Hepatocyte (in vitro differentiated cells): Measurements from ENCODE around the gene IL1RN. TPM values are rescaled to one million over a fixed set of nuclear protein-coding genes. Genes with fewer than 3 reads are reported as not detected.

ENCODE experiments used
- DNase-seq: peaks from one replicate; pipeline ENCODE4 v3.0.0-alpha.2; 2016; ENCODE audit warnings: low spot score
- H2AFZ ChIP-seq: fragments of 200-600 bp; sonication (generic); 2 replicates; pipeline ENCODE4 v1.6.0; 2016; ENCODE audit warnings: antibody characterized with exemption, mild to moderate bottlenecking
- H3K27ac ChIP-seq: fragments of 200-600 bp; sonication (generic); 2 replicates; pipeline ENCODE4 v1.5.1; 2016; ENCODE audit warnings: mild to moderate bottlenecking
- H3K27me3 ChIP-seq: fragments of 200-600 bp; sonication (generic); 2 replicates; pipeline ENCODE4 v1.6.1; 2016
- H3K36me3 ChIP-seq: fragments of 200-600 bp; sonication (generic); replicated peaks from 2 replicates; pipeline ENCODE4 v1.5.1; 2016; ENCODE audit warnings: low read depth; ENCODE audit not compliant: insufficient read depth
- H3K4me1 ChIP-seq: fragments of 200-600 bp; sonication (generic); 2 replicates; pipeline ENCODE4 v1.5.1; 2016; ENCODE audit warnings: mild to moderate bottlenecking, moderate library complexity; ENCODE audit not compliant: insufficient read depth
- H3K4me2 ChIP-seq: fragments of 200-600 bp; sonication (generic); 2 replicates; pipeline ENCODE4 v1.6.0; 2016
- H3K4me3 ChIP-seq: fragments of 200-600 bp; sonication (generic); 2 replicates; pipeline ENCODE4 v1.5.1; 2016; ENCODE audit warnings: mild to moderate bottlenecking
- H3K79me2 ChIP-seq: fragments of 200-600 bp; sonication (generic); 2 replicates; pipeline ENCODE4 v1.6.0; 2017; ENCODE audit warnings: mild to moderate bottlenecking
- H3K9me2 ChIP-seq: fragments of 200-600 bp; sonication (generic); replicated peaks from 2 replicates; pipeline ENCODE4 v1.6.0; 2017; ENCODE audit warnings: mild to moderate bottlenecking; ENCODE audit not compliant: insufficient read depth
- H3K9me3 ChIP-seq: fragments of 200-600 bp; sonication (generic); 2 replicates; pipeline ENCODE4 v1.5.1; 2016; ENCODE audit warnings: low read depth, mild to moderate bottlenecking
- H4K20me1 ChIP-seq: fragments of 200-600 bp; sonication (generic); 2 replicates; pipeline ENCODE4 v1.6.0; 2016; ENCODE audit warnings: mild to moderate bottlenecking; ENCODE audit not compliant: insufficient read depth, poor library complexity, severe bottlenecking
- CTCF ChIP-seq: fragments of 200-600 bp; sonication (generic); IDR thresholded peaks from 2 replicates; pipeline ENCODE4 v1.5.1; 2016; ENCODE audit warnings: antibody characterized with exemption, mild to moderate bottlenecking; ENCODE audit not compliant: poor library complexity
- EZH2 ChIP-seq: fragments of 200-600 bp; sonication (generic); IDR thresholded peaks from 2 replicates; pipeline ENCODE4 v1.6.1; 2016; ENCODE audit warnings: antibody characterized with exemption, mild to moderate bottlenecking, borderline replicate concordance
- EZH2phosphoT487 ChIP-seq: fragments of 200-600 bp; sonication (generic); IDR thresholded peaks from one replicate; pipeline ENCODE4 v1.6.1; 2018; ENCODE audit warnings: antibody characterized with exemption, mild to moderate bottlenecking, low read depth, moderate library complexity; ENCODE audit not compliant: unreplicated experiment, severe bottlenecking
- WGBS: methylation state at CpG from one replicate; pipeline ENCODE4 v1.1.6; 2016; ENCODE audit warnings: low lambda C conversion rate; ENCODE audit errors: missing lambda C conversion rate; 5-methylcytosine and 5-hydroxymethylcytosine counted together
- polyA plus RNA-seq: library from polyadenylated mRNA; unstranded; fragments of >200 nt; fragmentation: Nextera tagmentation; extraction: Ambion mirVana; gene quantifications from 2 replicates; pipeline ENCODE4 v1.2.1, GENCODE V29; 2016
- total RNA-seq: library from RNA; depleted of rRNA; stranded (reverse); fragments of >200 nt; gene quantifications from 2 replicates; pipeline ENCODE4 v1.2.3, GENCODE V29; 2014

IL1RN gene
- total and polyA plus RNA-seq, 2 experiments from 2014 or later, result 3.1 to 7.3 TPM

- Histone ChIP-seq H3K9me2 (no peaks in the 10 kb centered on the region), H3K4me3 (no peak overlapping the region), H3K4me1 (no peaks in the 10 kb centered on the region), H2AFZ (no peak overlapping the region), H4K20me1 (no peaks in the 10 kb centered on the region), H3K9me3 (no peaks in the 10 kb centered on the region), H3K79me2 (no peaks in the 10 kb centered on the region), H3K27me3 (peaks cover 10% of the 10 kb centered on the region), H3K4me2 (no peak overlapping the region), H3K27ac (no peak overlapping the region), H3K36me3 (no peaks in the 10 kb centered on the region)
- no peak for TF ChIP-seq EZH2
- no peak for TF ChIP-seq CTCF
- TF ChIP-seq EZH2phosphoT487, result no peak
- no peak for DNase-seq
These were observed 37.5 kb upstream of the IL1RN start for GRCh38 chr2:113089916-113090315.

GRCh38 chr2:113091231-113091896 is 36.0 kb upstream of the IL1RN start:
- no peaks in the 10 kb centered on the region for H3K9me2 ChIP-seq
- DNase-seq, result no peak
- no peak overlapping the region for H2AFZ ChIP-seq
- H3K4me1 ChIP-seq, result no peaks in the 10 kb centered on the region
- H3K4me3 ChIP-seq, result no peak overlapping the region
- no peak overlapping the region for H3K27ac ChIP-seq
- WGBS, result 58% methylated on average over 4 of the region's 4 CpGs
- H3K36me3 ChIP-seq, result no peaks in the 10 kb centered on the region
- H3K4me2 ChIP-seq, result no peak overlapping the region
- no peak for TF ChIP-seq EZH2phosphoT487
- no peak for TF ChIP-seq CTCF
- no peak for TF ChIP-seq EZH2
- H3K9me3 ChIP-seq, result no peaks in the 10 kb centered on the region
- H3K79me2 ChIP-seq, result no peaks in the 10 kb centered on the region
- H4K20me1 ChIP-seq, result no peaks in the 10 kb centered on the region
- H3K27me3 ChIP-seq, result peaks cover 10% of the 10 kb centered on the region

- Histone ChIP-seq H3K4me3 (no peak overlapping the region), H2AFZ (no peak overlapping the region), H3K36me3 (no peaks in the 10 kb centered on the region), H3K9me2 (no peaks in the 10 kb centered on the region), H3K9me3 (no peaks in the 10 kb centered on the region), H3K27ac (no peak overlapping the region), H3K27me3 (peaks cover 10% of the 10 kb centered on the region), H3K4me2 (no peak overlapping the region), H3K79me2 (no peaks in the 10 kb centered on the region), H4K20me1 (no peaks in the 10 kb centered on the region), H3K4me1 (no peaks in the 10 kb centered on the region)
- TF ChIP-seq EZH2phosphoT487, result no peak
- TF ChIP-seq EZH2, result no peak
- TF ChIP-seq CTCF, result no peak
- DNase-seq, result no peak
- WGBS, result 86% methylated on average over 5 of the region's 5 CpGs
These were observed 34.4 kb upstream of the IL1RN start for GRCh38 chr2:113092864-113093612.
